ENCODE results near the gene CLTCL1.
"Not testable (repeated sequence)": the region's sequence is repeated elsewhere in the genome, so short reads cannot be mapped to it uniquely, and the experiment has no call there.

The CLTCL1 gene

DNA sequence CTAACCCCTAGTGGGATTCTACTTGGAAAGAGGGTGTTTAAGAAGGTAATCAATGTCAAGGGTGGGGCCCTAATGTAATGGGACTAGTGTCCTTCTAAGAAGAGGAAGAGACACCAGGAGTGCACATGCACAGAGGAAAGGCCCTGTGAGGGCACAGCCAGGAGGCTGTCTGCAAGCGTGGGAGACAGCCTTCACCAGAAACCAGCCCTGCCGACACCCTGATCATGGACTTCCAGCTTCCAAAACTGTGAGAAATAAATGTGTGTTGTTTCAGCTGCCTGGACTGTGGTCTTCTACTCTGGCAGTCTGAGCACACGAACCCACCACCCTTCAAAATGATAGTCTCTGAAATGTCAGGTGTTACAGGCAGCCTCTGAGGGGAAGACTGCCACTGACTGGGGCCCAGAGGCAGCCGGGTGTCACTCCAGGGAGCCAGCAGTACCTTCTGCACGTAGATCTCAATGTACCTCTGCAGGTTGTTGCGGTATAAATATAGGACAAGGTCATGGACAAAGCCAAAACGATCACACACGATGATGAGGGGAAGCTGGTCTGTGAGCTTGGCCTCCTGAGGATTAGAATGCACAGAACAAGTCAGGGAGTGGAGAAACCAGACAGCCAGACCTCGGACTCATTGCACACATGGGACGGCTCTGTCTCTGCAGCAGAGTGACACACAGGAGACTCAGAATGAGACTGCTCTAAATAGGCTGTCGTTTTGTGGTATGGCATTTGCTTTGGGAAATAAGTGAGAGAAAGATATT lies 69.1 kb downstream of the CLTCL1 start:
- FAIRE-seq (no peak), DNase-seq (ENCODE audit: insufficient read length, low spot score) (no peak)

DNA sequence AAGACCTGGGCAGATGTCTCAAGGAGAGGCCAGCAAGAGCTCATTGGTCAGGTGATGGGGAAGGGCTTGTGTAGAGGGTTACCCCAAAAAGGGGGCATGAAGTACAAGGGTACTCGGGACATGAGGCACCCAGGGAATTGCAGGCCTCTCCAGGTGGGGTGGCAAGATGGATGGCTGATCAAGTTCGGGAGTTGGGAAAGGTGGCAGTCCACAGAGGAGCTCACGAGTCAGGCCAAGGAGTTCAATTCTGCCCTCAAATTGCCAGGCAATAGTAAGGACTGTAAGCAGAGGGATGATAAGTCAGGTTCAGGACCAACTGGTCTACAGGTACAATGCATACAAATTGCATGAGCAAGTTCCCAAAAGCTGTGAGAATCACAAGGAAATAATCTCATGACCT lies 70.7 kb downstream of the CLTCL1 start:
- no peak for FAIRE-seq

DNA sequence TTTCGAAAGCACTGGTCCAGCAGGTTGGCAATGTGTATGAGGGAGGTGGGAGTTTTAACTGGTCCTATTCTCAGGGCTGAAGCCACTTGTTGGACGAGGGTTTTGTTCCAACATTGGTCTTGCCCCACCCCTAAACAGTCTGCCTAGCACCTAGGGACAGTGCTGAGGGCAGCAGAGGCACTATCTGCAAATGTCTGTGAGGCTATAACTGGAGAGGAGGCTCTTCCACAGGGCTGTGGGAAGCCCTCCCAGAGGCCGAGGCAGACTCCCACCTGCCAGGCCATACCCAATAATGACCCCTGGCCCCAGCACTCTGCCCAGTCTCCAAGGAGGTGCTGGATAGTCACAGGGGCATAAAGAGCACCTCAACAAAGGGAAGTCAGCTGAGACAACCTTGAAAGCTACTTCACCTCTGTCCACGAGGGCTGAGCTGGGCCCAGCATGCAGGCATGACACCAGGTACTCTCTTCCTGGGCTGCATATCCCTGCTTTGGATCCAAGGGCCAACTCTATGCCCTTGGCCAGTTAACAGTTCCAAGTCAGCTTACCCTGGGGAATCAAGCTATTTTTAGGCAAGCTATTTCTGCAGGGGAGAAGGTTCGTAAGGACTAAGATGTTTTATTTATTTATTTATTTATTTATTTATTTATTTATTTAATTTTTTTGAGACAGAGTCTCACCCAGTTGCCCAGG lies 72.8 kb downstream of the CLTCL1 start:
- FAIRE-seq (no peak), DNase-seq (ENCODE audit: insufficient read length, low spot score) (no peak)

More for the DNA sequence above, 70.7 kb downstream of the CLTCL1 start:
- no peak for DNase-seq (ENCODE audit: insufficient read length, low spot score)

GRCh38 chr22:19216579-19216978 lies 74.9 kb downstream of the CLTCL1 start:
- DNase-seq (ENCODE audit: insufficient read length, low spot score), result no peak
- FAIRE-seq, result no peak

DNA sequence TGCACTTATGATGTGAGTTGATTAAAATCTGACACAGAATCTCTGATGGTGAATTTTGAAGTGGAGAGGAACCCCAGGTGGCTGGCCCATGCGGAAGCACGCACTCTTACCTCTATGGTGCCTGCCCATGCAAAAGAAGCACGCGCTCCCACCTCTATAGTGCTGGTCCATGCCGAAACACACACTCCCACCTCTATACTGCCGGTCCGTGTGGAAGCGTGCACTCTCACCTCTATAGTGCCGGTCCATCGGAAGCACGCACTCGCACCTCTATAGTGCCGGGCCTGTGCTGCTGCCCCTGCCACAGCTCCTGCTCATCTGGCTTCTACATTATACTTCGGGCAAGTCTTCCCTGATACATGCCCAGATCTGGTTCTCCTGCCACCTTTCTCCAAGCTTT lies 76.2 kb downstream of the CLTCL1 start:
- no peak for DNase-seq (ENCODE audit: insufficient read length, low spot score)
- no peak for FAIRE-seq

- FAIRE-seq, result no peak
- DNase-seq (ENCODE audit: insufficient read length, low spot score), result no peak
These were observed 77.4 kb downstream of the CLTCL1 start for GRCh38 chr22:19214078-19214473.

DNA sequence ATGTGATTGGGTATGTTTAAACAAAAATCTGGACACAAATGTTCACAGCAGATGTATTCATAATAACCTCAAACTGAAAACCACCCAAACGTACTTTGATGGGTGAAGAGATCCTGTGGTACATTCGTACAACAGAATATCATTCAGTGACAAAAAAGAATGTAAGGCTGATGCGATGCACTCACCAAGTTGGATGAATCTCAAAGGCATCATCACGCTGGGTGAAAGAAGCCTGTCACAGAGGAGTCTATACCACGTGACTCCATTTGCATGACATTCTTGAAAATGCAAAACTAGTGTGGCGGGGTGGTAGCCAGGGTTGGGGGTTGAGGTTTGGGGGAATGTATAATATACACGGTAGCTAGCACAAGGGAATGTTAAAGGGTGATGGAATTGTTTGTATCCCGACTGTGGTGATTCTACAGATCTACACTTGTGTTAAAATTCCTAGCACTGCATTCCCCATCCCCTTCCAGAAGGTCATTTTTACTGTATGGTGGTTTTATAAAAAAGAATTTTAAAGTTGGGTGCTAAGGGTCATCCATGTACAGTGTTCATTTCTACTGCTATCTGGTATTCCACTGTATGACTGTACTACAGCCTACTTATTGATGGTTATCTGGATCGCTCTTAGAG lies 78.0 kb downstream of the CLTCL1 start:
- FAIRE-seq (no peak), DNase-seq (ENCODE audit: insufficient read length, low spot score) (no peak)

GRCh38 chr22:19213001-19213400 lies 78.5 kb downstream of the CLTCL1 start:
- no peak for DNase-seq (ENCODE audit: insufficient read length, low spot score)
- FAIRE-seq, result no peak

DNA sequence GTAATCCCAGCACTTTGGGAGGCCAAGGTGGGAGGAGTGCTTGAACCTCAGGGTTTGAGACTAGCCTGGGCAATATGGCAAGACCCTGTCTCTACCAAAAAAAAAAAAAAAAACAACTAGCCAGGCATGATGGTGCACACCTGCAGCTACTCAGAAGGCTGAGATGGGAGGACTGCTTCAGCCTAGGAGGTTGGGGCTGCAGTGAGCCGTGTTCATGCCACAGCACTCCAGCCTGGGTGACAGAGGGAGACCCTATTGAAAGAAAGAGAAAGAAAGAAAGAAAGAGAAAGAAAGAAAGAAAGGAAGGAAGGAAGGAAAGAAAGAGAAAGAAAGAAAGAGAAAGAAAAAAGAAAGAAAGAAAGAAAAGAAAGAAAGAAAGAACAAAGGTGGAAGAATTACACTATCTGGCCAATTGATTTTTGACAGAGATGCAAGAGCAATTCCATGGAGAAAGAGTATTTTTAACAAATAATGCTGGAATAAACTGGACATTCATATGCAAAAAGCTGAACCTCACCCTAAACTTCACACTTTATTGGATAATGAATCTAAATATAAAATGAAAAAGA lies 79.1 kb downstream of the CLTCL1 start:
- DNase-seq (ENCODE audit: insufficient read length, low spot score), result no peak
- FAIRE-seq, result no peak

- DNase-seq (ENCODE audit: insufficient read length, low spot score) (no peak), FAIRE-seq (no peak)
These were observed 81.3 kb downstream of the CLTCL1 start for GRCh38 chr22:19210188-19210587.

DNA sequence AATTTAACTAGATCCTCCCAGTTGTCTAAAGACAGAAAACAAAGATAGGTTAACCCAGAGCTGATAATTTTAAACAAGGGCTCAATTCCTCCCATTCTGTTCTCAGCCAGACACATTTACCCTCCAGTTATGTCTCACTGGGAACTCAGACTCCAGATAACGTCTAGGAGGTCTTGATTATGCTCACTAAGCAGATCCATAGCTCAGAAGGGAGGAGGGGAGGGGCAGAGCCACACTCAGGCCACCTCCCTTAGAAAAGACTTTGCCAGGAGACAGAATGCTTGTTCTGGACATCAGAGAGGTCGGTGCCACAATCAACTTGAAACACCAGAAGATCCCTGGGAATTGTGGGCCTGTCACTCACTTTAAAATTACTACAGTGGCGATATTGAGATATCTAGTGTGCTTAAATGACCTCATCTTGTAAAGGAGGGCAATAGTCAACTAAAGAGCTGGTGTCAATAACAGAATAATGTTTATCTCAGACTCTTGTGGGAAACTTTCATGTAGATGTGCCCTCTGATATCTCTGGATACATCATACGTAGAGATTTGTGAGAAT lies 83.2 kb downstream of the CLTCL1 start:
- no peak for DNase-seq (ENCODE audit: insufficient read length, low spot score)
- FAIRE-seq, result no peak

GRCh38 chr22:19207884-19208283 lies 83.6 kb downstream of the CLTCL1 start:
- no peak for DNase-seq (ENCODE audit: insufficient read length, low spot score)
- no peak for FAIRE-seq

GRCh38 chr22:19207401-19207808 lies 84.1 kb downstream of the CLTCL1 start:
- DNase-seq (ENCODE audit: insufficient read length, low spot score) (no peak), FAIRE-seq (no peak)

GRCh38 chr22:19206287-19206686 lies 85.2 kb downstream of the CLTCL1 start:
- no peak for FAIRE-seq
- DNase-seq (ENCODE audit: insufficient read length, low spot score), result no peak

DNA sequence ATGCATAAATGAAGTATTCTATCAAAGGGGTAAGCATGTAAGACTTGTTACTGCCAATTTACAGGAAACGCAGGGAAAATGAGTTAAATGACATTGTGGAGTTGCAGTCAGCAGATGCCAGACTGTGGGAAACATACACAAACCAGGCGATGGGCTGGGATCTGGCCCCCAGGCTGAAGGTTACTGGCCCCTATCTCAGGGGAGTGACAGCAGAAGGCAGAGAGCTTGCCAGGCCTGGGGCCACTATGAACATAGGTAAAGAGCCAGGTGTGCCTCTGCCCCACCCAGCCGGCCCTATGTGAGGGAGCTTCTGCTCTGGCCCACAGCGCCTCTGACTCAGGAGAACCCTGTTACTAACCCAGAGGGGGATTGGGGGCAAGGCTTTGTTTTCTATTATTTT lies 86.9 kb downstream of the CLTCL1 start:
- DNase-seq (ENCODE audit: insufficient read length, low spot score) (no peak), FAIRE-seq (no peak)

GRCh38 chr22:19203834-19204233 lies 87.7 kb downstream of the CLTCL1 start:
- DNase-seq (ENCODE audit: insufficient read length, low spot score) (no peak), FAIRE-seq (no peak)

- DNase-seq (ENCODE audit: insufficient read length, low spot score), result not testable (repeated sequence)
These were observed 88.7 kb downstream of the CLTCL1 start for GRCh38 chr22:19202799-19203186.

GRCh38 chr22:19201869-19202798 lies 89.4 kb downstream of the CLTCL1 start:
- DNase-seq (ENCODE audit: insufficient read length, low spot score) (no peak), FAIRE-seq (peak; percentile 71)

More at GRCh38 chr22:19202799-19203186, 88.7 kb downstream of the CLTCL1 start:
- FAIRE-seq, result not testable (repeated sequence)

DNA sequence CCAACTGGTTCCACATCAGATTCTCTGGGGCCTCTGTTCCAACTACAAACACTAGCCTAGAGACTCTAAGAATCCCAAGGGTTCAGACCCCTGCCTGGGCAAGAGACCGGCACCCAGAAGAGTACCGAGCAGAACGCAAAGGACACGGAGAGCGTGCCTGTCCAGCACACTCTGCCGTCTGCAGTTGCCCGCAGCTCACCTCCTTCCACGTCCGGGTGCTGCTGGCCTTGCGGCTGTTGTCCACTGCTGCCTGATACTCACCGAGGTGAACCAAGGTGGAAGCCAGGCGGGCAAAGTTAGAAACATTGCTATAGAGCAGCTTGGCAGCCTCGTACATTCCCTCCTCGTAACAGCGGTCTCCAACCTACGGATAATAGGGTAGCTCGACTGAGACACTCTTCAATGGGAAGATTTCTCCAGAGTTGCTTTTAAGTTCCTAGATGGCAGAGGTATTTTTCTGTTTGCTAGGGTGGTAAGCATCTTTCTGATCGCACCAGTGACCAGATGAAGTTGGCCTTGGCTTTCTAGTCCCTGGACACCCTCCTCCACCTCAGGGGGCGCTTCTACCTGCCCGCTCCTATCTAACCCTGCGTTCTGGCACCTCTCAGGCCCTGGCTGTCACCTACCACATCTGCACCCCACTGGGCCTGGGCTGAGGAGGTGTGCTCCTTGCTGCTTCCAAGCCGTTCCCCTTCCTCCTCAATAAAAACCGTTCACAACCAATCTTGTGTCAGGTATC lies 90.2 kb downstream of the CLTCL1 start:
- no peak for FAIRE-seq
- no peak for DNase-seq (ENCODE audit: insufficient read length, low spot score)
